Activated T-helper 9 cell treated with anti-CD3 and anti-CD28 coated beads, Interleukin-2, amount 50 U/mL, for 16 hours (primary cell): ENCODE data around the gene AGBL2.
"Not testable (repeated sequence)": the region's sequence is repeated elsewhere in the genome, so short reads cannot be mapped to it uniquely, and the experiment has no call there.

Experiments used
- DNase-seq: peaks from one replicate; pipeline ENCODE4 v3.0.0-alpha.2; 2020; ENCODE audit warnings: low read depth

The AGBL2 gene, protein sequence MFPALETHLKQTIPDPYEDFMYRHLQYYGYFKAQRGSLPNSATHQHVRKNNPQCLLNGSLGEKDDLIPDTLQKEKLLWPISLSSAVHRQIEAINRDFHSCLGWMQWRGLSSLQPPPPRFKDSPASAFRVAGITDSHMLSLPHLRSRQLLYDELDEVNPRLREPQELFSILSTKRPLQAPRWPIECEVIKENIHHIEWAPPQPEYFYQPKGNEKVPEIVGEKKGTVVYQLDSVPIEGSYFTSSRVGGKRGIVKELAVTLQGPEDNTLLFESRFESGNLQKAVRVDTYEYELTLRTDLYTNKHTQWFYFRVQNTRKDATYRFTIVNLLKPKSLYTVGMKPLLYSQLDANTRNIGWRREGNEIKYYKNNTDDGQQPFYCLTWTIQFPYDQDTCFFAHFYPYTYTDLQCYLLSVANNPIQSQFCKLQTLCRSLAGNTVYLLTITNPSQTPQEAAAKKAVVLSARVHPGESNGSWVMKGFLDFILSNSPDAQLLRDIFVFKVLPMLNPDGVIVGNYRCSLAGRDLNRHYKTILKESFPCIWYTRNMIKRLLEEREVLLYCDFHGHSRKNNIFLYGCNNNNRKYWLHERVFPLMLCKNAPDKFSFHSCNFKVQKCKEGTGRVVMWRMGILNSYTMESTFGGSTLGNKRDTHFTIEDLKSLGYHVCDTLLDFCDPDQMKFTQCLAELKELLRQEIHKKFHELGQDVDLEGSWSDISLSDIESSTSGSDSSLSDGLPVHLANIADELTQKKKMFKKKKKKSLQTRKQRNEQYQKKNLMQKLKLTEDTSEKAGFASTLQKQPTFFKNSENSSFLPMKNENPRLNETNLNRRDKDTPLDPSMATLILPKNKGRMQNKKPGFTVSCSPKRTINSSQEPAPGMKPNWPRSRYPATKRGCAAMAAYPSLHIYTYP

DNA sequence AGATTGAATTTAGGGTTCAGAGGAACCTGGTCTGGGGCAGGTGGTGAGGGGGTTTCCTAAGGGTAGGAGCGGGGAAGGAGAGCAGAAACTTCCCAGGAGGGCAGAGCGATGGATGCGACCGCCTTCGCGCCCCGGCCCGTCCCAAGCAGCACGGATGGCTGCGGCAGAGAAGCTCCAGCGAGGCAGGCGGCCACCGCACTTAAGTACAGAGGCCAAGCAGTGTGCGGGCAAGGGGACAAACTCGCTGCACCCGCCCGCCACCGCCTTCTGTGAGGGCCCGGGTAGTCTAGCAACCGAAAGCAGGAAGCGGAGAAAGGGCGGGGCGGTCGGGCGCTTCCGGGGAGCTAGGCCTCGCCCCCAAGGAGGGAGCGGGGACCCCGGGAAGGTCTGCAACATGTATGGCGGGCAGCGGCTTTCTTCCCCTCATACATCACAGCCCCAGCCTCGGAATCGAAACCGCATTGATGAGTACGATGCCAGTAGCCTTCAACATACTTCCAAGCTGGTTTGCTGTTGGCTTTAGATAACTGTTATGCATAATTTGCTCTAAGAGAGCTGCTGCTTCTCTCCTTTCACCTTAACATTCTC lies at the start of gene AGBL2:
TSS of gene AGBL2 (minus strand) at position 288 of the 588 bp plus-strand sequence. CDS start 719 bp downstream, outside the sequence.
- peak; percentile 73 for DNase-seq

DNA sequence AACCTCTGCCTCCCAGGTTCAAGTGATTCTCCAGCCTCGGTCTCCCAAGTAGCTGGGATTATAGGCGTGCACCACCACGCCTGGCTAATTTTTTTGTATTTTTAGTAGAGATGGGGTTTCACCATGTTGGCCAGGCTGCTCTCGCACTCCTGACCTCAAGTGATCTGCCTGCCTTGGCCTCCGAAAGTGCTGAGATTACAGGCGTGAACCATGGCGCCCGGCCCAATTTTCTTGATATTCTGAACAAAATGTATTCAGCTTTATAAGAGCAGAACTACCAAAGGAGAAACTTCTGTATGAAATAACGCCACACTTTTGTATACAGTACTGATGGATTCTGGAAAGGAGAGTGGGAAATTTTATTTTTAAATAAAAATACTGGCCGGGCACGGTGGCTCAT lies 44.1 kb upstream of the AGBL2 start:
- not testable (repeated sequence) for DNase-seq

DNA sequence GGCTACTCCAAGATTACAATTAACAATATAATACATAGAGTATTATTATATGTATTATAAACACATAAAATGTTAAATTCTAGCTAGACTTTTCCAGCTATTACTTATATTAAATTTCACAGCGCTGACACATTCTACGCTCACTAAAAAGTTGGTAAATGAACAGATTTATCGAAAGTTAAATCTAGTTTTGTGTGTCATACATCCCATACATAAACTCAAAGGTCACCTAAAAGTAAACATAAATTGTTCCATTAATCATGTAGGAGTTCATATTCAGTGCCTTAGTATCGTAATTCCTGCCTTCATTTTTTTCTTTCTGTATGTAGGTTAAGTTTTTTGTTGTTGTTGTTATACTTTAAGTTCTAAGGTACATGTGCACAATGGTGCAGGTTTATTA lies 41.0 kb upstream of the AGBL2 start:
- no peak for DNase-seq

- no peak for DNase-seq
Measured at GRCh38 chr11:47750725-47751124, 35.6 kb upstream of the AGBL2 start.

- DNase-seq, result not testable (repeated sequence)
Measured at GRCh38 chr11:47742494-47742893, 27.3 kb upstream of the AGBL2 start.

DNA sequence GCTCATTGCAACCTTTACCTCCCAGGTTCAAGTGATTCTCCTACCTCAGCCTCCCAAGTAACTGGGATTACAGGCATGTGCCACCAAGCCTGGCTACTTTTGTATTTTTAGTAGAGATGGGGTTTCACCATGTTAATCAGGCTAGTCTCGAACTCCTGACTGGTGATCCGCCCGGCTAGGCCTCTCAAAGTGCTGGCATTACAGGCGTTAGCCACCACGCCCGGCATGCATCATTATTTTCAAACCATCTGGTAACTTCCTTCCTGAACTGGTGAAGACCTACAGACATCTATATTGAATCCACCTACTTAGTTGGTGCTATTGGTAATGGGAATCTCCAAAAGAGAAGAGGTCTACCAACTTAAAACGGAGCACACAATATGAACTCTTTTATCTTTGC lies 22.6 kb upstream of the AGBL2 start:
- not testable (repeated sequence) for DNase-seq

- no peak for DNase-seq
Measured at GRCh38 chr11:47732271-47732670, 17.1 kb upstream of the AGBL2 start.

DNA sequence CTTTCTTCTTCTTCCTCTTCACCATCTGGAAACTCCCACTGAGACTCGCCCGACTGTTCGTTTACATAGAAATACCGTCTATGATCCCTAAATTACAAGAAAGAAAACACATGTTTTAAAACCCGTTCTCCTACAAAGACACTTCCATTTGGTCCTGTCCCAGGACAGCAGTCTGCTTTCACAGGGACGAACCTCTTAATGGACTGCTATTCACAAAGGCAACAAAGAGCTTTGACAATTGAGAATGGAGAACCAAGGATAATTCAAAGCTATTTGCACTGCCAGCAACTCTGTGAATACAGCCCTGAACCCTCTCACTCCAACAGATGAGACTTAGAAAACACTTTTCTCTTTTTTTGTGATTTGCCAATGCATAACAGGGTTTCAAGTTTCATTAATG lies 16.3 kb upstream of the AGBL2 start:
- no peak for DNase-seq

- DNase-seq, result no peak
Measured at GRCh38 chr11:47726878-47727514, 11.8 kb upstream of the AGBL2 start.

DNA sequence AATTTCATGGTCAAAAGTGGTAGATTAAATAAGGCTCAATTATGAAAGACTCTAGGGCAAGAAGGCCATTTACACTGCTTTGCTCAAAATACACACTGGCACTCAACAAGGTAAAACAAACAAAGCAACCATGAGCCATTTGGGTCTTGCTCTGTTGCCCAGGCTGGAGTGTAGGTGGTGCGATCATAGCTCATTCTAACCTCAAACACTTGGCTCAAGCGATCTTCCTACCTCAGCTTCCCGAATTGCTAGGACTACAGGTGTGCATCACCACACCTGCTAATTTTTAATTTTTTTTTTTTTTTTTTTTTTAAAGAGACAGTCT lies 10.9 kb upstream of the AGBL2 start:
- no peak for DNase-seq

DNA sequence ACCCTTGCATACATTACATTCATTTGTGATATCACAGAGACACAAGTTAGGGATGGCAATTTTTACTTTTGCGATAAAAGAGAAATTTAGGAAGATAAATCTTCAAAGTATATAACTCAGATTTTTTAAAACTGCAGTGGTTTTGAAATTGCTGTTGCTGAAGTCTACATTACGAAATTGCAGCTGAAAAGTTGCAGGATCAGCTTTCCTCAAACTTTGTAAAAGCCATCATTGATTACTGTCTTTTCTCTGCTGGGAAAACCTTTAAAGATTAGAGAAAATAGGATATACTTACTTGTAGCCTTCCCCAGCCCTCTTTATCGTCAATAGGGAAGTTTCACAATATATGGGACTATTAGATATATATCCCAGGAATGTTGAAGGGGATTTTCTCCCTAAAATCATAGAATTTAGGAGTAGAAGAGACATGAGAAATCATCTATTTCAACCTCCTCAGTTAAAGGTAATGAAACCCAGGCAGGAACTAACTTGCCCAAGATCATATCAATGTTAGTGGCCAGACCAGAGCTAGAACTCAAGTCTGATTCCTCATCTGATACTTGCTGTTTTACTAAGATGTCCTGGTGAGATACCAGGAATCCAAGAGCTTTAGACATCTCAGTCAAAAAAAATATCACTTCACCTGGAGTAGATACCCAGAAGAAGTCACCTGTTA lies 10.4 kb upstream of the AGBL2 start:
- no peak for DNase-seq

- DNase-seq, result no peak
Measured at GRCh38 chr11:47724041-47724729, 9.0 kb upstream of the AGBL2 start.

DNA sequence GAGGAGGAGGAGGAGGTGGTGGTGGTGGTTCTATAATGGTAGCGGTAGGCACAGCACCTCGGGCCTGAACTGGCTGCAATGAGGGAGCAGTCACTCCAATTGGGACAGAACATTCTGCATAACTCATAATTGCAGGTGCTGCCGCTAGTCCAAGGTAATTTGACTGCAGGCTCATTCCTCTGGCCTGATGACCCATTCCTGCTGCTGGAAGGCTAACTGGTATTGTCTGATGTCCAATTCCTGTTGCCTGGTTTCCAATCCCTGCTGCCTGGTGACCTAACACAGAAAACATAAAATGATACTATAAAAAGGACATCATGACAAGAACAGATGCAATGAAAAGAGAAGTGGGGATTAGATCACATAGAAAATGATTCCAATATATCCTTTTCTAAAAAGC lies 7.9 kb upstream of the AGBL2 start:
- no peak for DNase-seq

DNA sequence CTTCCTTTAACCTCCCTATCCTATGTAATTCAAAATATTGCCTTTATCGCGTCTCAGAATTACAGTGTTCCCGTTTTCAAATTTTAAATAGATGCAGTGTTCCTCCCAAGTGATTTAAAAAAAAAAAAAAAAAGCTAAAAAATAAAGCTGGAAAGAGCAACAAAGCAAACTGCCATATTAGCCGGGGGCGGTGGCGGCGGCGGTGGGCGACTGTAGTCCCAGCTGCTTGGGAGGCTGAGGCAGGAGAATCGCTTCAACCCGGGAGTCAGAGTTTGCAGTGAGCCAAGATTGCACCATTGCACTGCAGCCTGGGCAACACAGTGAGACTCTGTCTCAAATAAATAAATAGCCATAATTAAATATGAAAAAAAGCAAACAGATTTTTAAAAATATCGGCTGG lies 5.5 kb upstream of the AGBL2 start:
- DNase-seq, result no peak

DNA sequence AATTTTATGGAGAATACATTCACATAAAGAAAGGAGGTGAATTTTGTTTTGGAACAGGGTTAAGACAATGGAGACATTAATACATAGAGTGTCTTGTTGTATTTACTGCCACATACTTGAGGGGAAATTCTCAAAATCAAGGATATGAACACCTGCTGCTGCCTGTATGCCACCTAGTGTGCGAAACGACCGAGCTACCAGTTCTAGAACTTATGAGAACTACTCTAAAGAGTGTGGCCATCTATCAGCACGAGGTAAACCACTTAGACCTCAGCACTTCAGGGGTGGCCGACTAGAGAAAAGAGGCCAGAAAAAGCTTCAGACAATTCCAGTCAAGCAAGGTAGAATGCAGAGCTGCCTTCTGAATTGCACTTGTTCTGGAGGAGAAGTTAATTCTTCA lies 1.5 kb upstream of the AGBL2 start:
- DNase-seq, result no peak

- no peak for DNase-seq
Measured at GRCh38 chr11:47714554-47715081, 551 bp downstream of the AGBL2 start.

DNA sequence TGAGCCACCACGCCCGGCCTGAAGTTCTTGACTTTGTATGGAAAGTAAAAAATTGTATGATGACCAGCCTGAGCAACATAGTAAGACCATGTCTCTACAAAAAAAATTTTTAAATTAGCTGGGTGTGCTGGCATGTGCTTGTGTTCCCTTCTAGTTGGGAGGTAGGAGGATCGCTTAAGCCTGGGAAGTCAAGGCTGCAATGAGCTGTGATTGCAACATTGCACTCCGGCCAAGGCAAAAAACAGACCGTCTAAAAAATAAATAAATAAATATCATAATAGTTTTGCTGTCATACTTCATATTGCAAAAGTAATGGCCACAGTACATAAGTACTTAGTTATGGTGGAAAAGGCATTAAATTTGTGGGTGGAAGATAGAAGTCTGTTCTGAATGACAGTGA lies 3.4 kb downstream of the AGBL2 start:
- DNase-seq, result no peak

- no peak for DNase-seq
Measured at GRCh38 chr11:47711225-47711624, 3.9 kb downstream of the AGBL2 start.

GRCh38 chr11:47707275-47707786 lies 7.8 kb downstream of the AGBL2 start:
- DNase-seq, result not testable (repeated sequence)

- no peak for DNase-seq
Measured at GRCh38 chr11:47705721-47706120, 9.4 kb downstream of the AGBL2 start.

- no peak for DNase-seq
Measured at GRCh38 chr11:47691979-47692378, 23.2 kb downstream of the AGBL2 start.
